ENCODE results near the gene TMC2.
"Not testable (repeated sequence)": the region's sequence is repeated elsewhere in the genome, so short reads cannot be mapped to it uniquely, and the experiment has no call there.

Gene TMC2, protein sequence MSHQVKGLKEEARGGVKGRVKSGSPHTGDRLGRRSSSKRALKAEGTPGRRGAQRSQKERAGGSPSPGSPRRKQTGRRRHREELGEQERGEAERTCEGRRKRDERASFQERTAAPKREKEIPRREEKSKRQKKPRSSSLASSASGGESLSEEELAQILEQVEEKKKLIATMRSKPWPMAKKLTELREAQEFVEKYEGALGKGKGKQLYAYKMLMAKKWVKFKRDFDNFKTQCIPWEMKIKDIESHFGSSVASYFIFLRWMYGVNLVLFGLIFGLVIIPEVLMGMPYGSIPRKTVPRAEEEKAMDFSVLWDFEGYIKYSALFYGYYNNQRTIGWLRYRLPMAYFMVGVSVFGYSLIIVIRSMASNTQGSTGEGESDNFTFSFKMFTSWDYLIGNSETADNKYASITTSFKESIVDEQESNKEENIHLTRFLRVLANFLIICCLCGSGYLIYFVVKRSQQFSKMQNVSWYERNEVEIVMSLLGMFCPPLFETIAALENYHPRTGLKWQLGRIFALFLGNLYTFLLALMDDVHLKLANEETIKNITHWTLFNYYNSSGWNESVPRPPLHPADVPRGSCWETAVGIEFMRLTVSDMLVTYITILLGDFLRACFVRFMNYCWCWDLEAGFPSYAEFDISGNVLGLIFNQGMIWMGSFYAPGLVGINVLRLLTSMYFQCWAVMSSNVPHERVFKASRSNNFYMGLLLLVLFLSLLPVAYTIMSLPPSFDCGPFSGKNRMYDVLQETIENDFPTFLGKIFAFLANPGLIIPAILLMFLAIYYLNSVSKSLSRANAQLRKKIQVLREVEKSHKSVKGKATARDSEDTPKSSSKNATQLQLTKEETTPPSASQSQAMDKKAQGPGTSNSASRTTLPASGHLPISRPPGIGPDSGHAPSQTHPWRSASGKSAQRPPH

DNA sequence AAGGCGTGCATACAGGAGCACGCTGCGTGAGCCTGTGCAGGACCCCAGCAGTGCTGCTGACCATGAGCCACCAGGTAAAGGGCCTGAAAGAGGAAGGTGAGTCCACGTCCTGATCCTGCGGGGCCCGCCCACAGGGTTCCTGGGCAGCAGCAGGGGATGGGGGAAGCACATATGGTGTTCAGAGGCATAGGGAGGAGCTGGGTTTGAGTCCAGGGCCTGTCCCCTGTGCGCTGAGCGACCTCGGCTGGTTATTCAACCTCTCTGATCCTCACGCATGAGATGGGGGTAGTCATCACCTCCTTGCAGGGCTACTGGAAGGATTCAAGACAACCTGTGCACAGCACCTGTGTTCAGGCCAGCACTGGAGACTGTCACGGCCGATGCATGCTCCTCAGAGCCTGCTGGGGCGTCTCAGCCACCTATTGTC is at the start of gene TMC2:
TSS of gene TMC2 (plus strand) at position 14 of the 427 bp plus-strand sequence. CDS start at position 63, 49 bp downstream.
- Histone ChIP-seq H3K27me3 (ENCODE audit: control insufficient read depth in 1 of 2, insufficient read depth in 2 of 2, low read length in 2 of 2) (peaks cover 12 to 26% of the 10 kb centered on the region in 2 donors), H3K27ac (ENCODE audit: low read length) (no peak within 1 kb of the TSS)

DNA sequence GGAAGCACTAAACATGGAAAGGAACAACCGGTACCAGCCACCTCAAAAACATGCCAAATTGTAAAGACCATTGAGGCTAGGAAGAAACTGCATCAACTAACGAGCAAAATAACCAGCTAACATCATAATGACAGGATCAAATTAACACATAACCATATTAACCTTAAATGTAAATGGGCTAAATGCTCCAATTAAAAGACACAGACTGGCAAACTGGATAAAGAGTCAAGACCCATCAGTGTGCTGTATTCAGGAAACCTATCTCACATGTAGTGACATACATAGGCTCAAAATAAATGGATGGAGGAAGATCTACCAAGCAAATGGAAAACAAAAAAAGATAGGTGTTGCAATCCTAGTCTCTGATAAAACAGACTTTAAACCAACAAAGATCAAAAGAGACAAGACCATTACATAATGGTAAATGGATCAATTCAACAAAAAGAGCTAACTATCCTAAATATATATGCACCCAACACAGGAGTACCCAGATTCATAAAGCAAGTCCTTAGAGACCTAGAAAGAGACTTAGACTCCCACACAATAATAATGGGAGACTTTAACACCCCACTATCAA is 33.5 kb upstream of the TMC2 start:
- H3K27me3 ChIP-seq (ENCODE audit: control insufficient read depth in 1 of 2, insufficient read depth in 2 of 2, low read length in 2 of 2); H3K27ac ChIP-seq (ENCODE audit: low read length); H3K9me3 ChIP-seq (ENCODE audit: control insufficient read depth in 2 of 2, low read length in 2 of 2); H3K4me1 ChIP-seq (ENCODE audit: control insufficient read depth, insufficient read depth, low read length); H3K4me3 ChIP-seq (ENCODE audit: low read length in 2 of 2); H3K9ac ChIP-seq (ENCODE audit: low read length in 2 of 2): not testable (repeated sequence)
- peaks cover 15 to 17% of the 10 kb centered on the region in 2 donors for H3K36me3 ChIP-seq (ENCODE audit: control insufficient read depth in 2 of 2, insufficient read depth in 2 of 2, low read length in 2 of 2)

More for the DNA sequence above, at the start of gene TMC2:
- no peaks in the 10 kb centered on the region for H3K9me3 ChIP-seq (ENCODE audit: control insufficient read depth in 2 of 2, low read length in 2 of 2)
- no peak within 1 kb of the TSS for H3K9ac ChIP-seq (ENCODE audit: low read length in 2 of 2)
- H3K36me3 ChIP-seq (ENCODE audit: control insufficient read depth in 2 of 2, insufficient read depth in 2 of 2, low read length in 2 of 2), result no peaks in the 10 kb centered on the region
- no peaks in the 10 kb centered on the region for H3K4me1 ChIP-seq (ENCODE audit: control insufficient read depth, insufficient read depth, low read length)
- H3K4me3 ChIP-seq (ENCODE audit: low read length in 2 of 2), result no peak within 1 kb of the TSS

DNA sequence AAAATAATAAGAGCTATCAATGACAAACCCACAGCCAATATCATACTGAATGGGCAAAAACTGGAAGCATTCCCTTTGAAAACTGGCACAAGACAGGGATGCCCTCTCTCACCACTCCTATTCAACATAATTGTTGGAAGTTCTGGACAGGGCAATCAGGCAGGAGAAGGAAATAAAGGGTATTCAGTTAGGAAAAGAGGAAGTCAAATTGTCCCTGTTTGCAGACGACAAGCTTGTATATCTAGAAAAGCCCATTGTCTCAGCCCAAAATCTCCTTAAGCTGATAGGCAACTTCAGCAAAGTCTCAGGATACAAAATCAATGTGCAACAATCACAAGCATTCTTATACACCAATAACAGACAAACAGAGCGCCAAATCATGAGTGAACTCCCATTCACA is 31.6 kb upstream of the TMC2 start:
- H3K4me3 ChIP-seq (ENCODE audit: low read length in 2 of 2); H3K27me3 ChIP-seq (ENCODE audit: control insufficient read depth in 1 of 2, insufficient read depth in 2 of 2, low read length in 2 of 2); H3K27ac ChIP-seq (ENCODE audit: low read length); H3K9ac ChIP-seq (ENCODE audit: low read length in 2 of 2); H3K9me3 ChIP-seq (ENCODE audit: control insufficient read depth in 2 of 2, low read length in 2 of 2); H3K36me3 ChIP-seq (ENCODE audit: control insufficient read depth in 2 of 2, insufficient read depth in 2 of 2, low read length in 2 of 2): not testable (repeated sequence)
- peaks cover 15% of the 10 kb centered on the region for H3K4me1 ChIP-seq (ENCODE audit: control insufficient read depth, insufficient read depth, low read length)

DNA sequence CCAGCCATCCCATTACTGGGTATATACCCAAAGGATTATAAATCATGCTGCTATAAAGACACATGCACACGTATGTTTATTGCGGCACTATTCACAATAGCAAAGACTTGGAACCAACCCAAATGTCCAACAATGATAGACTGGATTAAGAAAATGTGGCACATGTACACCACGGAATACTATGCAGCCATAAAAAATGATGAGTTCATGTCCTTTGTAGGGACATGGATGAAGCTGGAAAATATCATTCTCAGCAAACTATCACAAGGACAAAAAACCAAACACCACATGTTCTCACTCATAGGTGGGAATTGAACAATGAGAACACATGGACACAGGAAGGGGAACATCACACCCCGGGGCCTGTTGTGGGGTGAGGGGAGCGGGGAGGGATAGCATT is 29.9 kb upstream of the TMC2 start:
- H3K4me3 ChIP-seq (ENCODE audit: low read length in 2 of 2); H3K36me3 ChIP-seq (ENCODE audit: control insufficient read depth in 2 of 2, insufficient read depth in 2 of 2, low read length in 2 of 2); H3K27ac ChIP-seq (ENCODE audit: low read length); H3K27me3 ChIP-seq (ENCODE audit: control insufficient read depth in 1 of 2, insufficient read depth in 2 of 2, low read length in 2 of 2); H3K9me3 ChIP-seq (ENCODE audit: control insufficient read depth in 2 of 2, low read length in 2 of 2); H3K9ac ChIP-seq (ENCODE audit: low read length in 2 of 2): not testable (repeated sequence)
- H3K4me1 ChIP-seq (ENCODE audit: control insufficient read depth, insufficient read depth, low read length), result peaks cover 15% of the 10 kb centered on the region

DNA sequence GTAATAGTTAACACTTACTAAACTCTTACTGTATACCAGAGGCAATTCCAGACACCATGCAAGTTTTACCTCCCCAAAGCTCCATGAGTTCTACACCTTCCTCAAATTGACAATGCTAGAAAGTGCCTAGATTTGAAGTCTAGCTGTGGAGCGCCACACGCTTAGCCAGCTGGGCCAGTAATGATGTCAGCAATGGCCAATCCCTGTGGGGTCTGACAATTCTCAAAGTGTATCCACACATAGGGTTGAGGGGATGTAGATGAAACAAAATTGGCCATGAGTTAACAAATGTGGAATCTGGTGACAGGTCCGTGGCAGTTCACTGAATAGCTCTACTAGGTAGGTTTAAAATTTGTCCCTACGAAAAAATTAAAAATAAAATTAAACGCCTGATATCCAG is 28.9 kb upstream of the TMC2 start:
- H3K4me1 ChIP-seq (ENCODE audit: control insufficient read depth, insufficient read depth, low read length), result peaks cover 15% of the 10 kb centered on the region
- peak overlapping the region; percentile 94 to 99 for H3K9ac ChIP-seq (ENCODE audit: low read length in 2 of 2)
- no peaks in the 10 kb centered on the region for H3K27me3 ChIP-seq (ENCODE audit: control insufficient read depth in 1 of 2, insufficient read depth in 2 of 2, low read length in 2 of 2)
- no peaks in the 10 kb centered on the region for H3K9me3 ChIP-seq (ENCODE audit: control insufficient read depth in 2 of 2, low read length in 2 of 2)
- no peaks in the 10 kb centered on the region for H3K36me3 ChIP-seq (ENCODE audit: control insufficient read depth in 2 of 2, insufficient read depth in 2 of 2, low read length in 2 of 2)
- no peak overlapping the region for H3K27ac ChIP-seq (ENCODE audit: low read length)
- peak overlapping the region; percentile 95 to 99 for H3K4me3 ChIP-seq (ENCODE audit: low read length in 2 of 2)

DNA sequence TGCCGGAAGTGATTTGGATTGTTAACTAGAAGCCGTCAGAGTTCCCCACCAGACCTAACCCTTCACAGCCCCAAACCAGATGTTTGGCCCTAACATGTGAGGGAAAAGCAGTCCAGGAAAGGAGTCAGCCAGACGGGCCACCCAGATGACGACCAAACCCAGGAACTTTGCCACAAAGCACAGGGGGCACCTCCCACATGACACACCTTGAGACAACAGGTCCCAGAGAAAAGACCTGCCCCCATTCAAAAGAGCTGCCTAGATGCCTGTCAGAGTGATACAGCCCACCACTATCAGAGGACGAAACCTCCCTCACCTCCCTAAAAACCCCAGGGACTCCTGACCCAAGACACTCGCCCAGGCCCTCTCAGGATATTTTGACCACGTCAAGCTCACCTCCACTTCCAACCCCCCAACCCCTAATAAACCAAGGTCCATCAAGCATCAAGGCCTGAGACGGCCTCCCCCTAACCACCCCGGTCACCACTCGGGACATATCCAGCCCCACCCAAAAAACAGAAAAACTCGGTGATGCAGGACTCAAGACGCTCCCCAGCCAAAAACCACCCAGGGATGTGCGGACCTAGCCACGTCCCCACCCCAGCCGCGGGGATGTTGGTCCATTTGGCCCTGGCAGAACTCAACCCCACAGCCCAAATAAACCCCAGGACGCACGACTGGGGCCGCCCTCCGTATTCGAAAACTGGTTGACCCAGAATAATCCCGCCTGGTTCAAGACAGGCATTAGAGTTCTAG is 28.3 kb upstream of the TMC2 start:
- Histone ChIP-seq H3K9me3 (ENCODE audit: control insufficient read depth in 2 of 2, low read length in 2 of 2) (no peaks in the 10 kb centered on the region), H3K36me3 (ENCODE audit: control insufficient read depth in 2 of 2, insufficient read depth in 2 of 2, low read length in 2 of 2) (no peaks in the 10 kb centered on the region), H3K4me3 (ENCODE audit: low read length in 2 of 2) (peak overlapping the region; percentile 95 to 99), H3K27me3 (ENCODE audit: control insufficient read depth in 1 of 2, insufficient read depth in 2 of 2, low read length in 2 of 2) (no peaks in the 10 kb centered on the region), H3K4me1 (ENCODE audit: control insufficient read depth, insufficient read depth, low read length) (peaks cover 15% of the 10 kb centered on the region), H3K27ac (ENCODE audit: low read length) (peak overlapping the region; percentile 89), H3K9ac (ENCODE audit: low read length in 2 of 2) (peak overlapping the region; percentile 94 to 99)

DNA sequence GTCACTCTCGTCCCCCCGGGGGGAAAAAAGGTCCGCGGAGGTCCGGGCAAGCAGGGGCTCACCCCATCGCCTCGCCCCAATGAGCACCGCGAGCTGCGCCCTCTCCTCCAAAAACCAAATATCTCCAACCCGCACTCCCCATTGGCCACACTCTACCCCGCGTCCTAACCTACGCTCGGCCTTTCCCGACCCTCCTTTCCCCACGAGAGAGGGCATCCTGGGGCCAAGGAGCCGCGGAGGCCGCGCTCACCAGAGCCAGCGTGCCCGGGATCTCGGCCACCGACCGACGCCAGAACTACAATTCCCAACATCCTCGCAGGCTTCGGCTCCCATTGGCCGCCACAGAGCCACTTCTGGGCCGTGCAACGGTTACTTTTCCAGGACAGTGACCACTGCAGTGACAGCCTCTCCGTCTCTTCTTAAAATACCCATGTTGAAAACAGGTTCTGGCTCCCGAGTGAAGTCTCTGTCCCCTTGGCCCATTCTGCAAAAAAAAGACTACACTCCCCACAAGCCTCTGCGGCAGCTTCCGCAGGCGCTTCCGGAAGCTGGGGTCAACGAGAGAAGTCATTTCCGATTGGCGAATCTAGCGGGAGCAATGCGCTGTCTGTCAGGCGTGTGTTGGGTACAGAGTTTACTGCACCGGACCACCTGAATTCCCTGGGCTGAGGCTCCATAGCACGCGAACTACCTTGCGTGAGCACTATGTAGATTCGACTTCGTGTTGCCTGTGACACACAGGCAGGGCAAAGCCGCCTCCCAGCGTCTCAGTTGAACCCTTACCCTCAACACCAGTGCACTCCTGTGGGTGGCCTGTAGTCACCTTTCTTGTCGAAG is 27.5 kb upstream of the TMC2 start, which contains the start of gene ZNF343:
TSS of gene ZNF343 (minus strand) at position 285 of the 837 bp plus-strand sequence. CDS start 15,020 bp downstream, outside the sequence.
- H3K27ac ChIP-seq (ENCODE audit: low read length), result peak within 1 kb of the TSS; percentile 89
- H3K36me3 ChIP-seq (ENCODE audit: control insufficient read depth in 2 of 2, insufficient read depth in 2 of 2, low read length in 2 of 2), result no peaks in the 10 kb centered on the region
- H3K4me1 ChIP-seq (ENCODE audit: control insufficient read depth, insufficient read depth, low read length), result peaks cover 15% of the 10 kb centered on the region
- H3K4me3 ChIP-seq (ENCODE audit: low read length in 2 of 2), result peak within 1 kb of the TSS; percentile 95 to 99
- no peaks in the 10 kb centered on the region for H3K9me3 ChIP-seq (ENCODE audit: control insufficient read depth in 2 of 2, low read length in 2 of 2)
- H3K27me3 ChIP-seq (ENCODE audit: control insufficient read depth in 1 of 2, insufficient read depth in 2 of 2, low read length in 2 of 2), result no peaks in the 10 kb centered on the region
- peak within 1 kb of the TSS; percentile 94 to 99 for H3K9ac ChIP-seq (ENCODE audit: low read length in 2 of 2)

DNA sequence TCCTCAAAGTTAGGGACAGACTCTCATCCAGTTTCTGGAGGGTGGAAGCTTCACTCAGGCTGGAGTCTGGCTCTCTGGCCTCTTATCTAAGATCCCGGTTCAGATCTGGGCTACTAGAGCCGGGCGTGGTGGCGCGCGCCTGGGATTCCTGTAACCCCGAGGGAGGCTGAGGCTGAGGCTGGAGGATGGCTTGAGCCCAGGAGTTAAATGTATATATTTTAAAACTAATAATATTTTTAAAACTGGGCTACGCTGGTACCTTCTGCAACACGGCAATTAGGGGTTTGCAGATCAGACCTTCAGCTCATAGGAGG is 26.9 kb upstream of the TMC2 start:
- H3K9ac ChIP-seq (ENCODE audit: low read length in 2 of 2), result peak overlapping the region; percentile 94 to 99
- no peaks in the 10 kb centered on the region for H3K9me3 ChIP-seq (ENCODE audit: control insufficient read depth in 2 of 2, low read length in 2 of 2)
- peak overlapping the region; percentile 95 to 99 for H3K4me3 ChIP-seq (ENCODE audit: low read length in 2 of 2)
- peak overlapping the region; percentile 89 for H3K27ac ChIP-seq (ENCODE audit: low read length)
- peaks cover 15% of the 10 kb centered on the region for H3K4me1 ChIP-seq (ENCODE audit: control insufficient read depth, insufficient read depth, low read length)
- no peaks in the 10 kb centered on the region for H3K36me3 ChIP-seq (ENCODE audit: control insufficient read depth in 2 of 2, insufficient read depth in 2 of 2, low read length in 2 of 2)
- H3K27me3 ChIP-seq (ENCODE audit: control insufficient read depth in 1 of 2, insufficient read depth in 2 of 2, low read length in 2 of 2), result no peaks in the 10 kb centered on the region

DNA sequence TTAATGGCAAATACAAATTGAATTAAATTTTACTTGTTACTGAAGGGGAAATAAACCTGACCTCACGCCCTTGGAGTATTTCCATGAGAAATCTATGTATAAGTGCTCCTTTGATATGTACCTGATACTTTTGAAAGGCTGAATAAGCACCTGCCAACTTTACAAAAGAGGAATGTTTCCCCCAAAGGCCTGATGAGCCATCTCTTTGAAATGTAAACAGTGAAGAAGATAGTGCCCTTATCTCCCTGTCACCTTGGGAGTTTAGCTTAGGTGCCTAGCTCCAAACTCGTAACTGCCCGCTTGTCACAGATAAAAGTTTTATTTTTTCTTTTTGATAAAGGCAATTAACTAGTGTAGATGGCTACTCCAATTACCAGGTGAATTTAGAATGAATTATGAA is 26.6 kb upstream of the TMC2 start:
- Histone ChIP-seq H3K27me3 (ENCODE audit: control insufficient read depth in 1 of 2, insufficient read depth in 2 of 2, low read length in 2 of 2) (no peaks in the 10 kb centered on the region), H3K36me3 (ENCODE audit: control insufficient read depth in 2 of 2, insufficient read depth in 2 of 2, low read length in 2 of 2) (no peaks in the 10 kb centered on the region), H3K27ac (ENCODE audit: low read length) (no peak overlapping the region), H3K4me3 (ENCODE audit: low read length in 2 of 2) (peak overlapping the region in 1 of 2 donors; percentile 99), H3K9ac (ENCODE audit: low read length in 2 of 2) (no peak overlapping the region), H3K9me3 (ENCODE audit: control insufficient read depth in 2 of 2, low read length in 2 of 2) (no peaks in the 10 kb centered on the region), H3K4me1 (ENCODE audit: control insufficient read depth, insufficient read depth, low read length) (peaks cover 15% of the 10 kb centered on the region)

All from stomach smooth muscle (tissue), 2 donors.